GM10248 (cell line): ENCODE measurements around the gene SH3RF1.
A peak's percentile ranks its signal among the peaks of the same experiment; 100 is the strongest.

Experiments used
- CTCF ChIA-PET: fragments of 300-600 bp; sonication (Branson Sonifier 250); formaldehyde crosslinking; extraction: SDS; loops from one replicate; lab custom pipeline; 2021; ENCODE audit warnings: antibody characterized with exemption; lab: Yijun Ruan, JAX
- POLR2A ChIA-PET: fragments of 350-650 bp; sonication (Branson Sonifier 250); formaldehyde crosslinking; extraction: SDS; loops from one replicate; lab custom pipeline; 2020; ENCODE audit warnings: antibody characterized with exemption; lab: Yijun Ruan, JAX
- DNase-seq: peaks from one replicate; pipeline ENCODE4 v3.0.0; 2012; ENCODE audit errors: extremely low spot score
- CTCF ChIP-seq: IDR thresholded peaks from 2 replicates; pipeline ENCODE4 v1.5.1; 2012; ENCODE audit warnings: mild to moderate bottlenecking, low read depth; ENCODE audit errors: extremely low read depth, missing control alignments, control extremely low read depth

Gene SH3RF1

GRCh38 chr4:169270810-169271691 is at the start of gene SH3RF1:
SH3RF1 (minus strand) TSS chr4:169270956; CDS start chr4:169269212, 1,744 bp downstream.
- POLR2A ChIA-PET: no interaction called here
- CTCF ChIA-PET: interaction anchor here (0.8 to 3.6 kb wide), 12 partner anchors 8 to 246 kb away, joined by 3 to 49 read pairs (median 4); no protein-coding TSS in a partner anchor
- peak; percentile 20 for TF ChIP-seq CTCF
- DNase-seq: peak; percentile 85

DNA sequence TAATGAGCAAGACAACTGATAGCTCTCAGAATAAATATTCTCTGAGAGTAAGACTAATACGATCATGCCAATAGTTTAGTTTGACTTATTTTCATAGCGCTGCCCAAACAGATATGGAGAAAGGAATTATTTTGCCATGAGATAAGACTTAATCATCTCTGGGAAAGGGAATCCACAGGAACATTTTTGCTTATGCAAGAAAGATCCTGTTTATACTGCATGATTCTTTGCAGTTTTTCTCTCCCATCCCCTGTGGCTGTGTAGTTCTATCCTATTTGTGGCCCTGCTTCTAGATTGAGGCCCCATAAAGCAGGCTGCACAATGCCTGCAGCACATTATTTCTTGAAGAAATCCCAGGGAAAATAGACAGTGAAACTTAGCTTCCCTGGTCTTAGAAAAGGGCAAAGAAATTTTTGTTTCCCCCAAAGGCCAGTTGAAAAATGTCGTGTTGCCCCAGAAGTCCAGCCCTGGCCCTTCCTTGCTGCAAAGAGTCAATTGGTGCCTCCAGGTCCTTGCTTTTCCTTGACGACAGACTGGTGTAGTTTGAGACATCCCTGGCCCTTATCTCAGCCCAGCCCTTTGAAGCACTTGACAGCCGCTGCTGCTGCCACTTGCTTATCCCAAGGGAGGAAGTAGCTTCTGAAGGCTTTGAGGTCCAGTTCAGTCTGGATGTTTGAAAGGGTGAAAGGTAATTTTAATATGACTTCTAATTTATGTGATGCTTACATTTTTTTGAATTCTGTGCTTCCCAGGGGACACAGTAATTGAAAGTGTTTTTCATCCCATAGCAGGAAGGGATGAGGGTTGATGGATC is 45.0 kb upstream of the SH3RF1 start:
- no peak for TF ChIP-seq CTCF
- DNase-seq: no peak
- ChIA-PET CTCF (interaction anchor here (1.1 to 1.6 kb wide), 5 partner anchors 8 to 95 kb away, joined by 3 to 4 read pairs (median 3); no protein-coding TSS in a partner anchor), POLR2A (no interaction called here)

- POLR2A ChIA-PET: no interaction called here
- no peak for DNase-seq
- no peak for TF ChIP-seq CTCF
- CTCF ChIA-PET: interaction anchor here (1.1 to 1.6 kb wide), 4 partner anchors 13 to 96 kb away, joined by 3 to 4 read pairs (median 4); no protein-coding TSS in a partner anchor
Measured at GRCh38 chr4:169314906-169315305, 44.1 kb upstream of the SH3RF1 start.

GRCh38 chr4:169313732-169314131 is 43.0 kb upstream of the SH3RF1 start:
- ChIA-PET POLR2A (no interaction called here), CTCF (interaction anchor here (1.2 kb wide), 1 partner anchor 31 kb away, joined by 3 read pairs; no protein-coding TSS in a partner anchor)
- TF ChIP-seq CTCF: no peak
- no peak for DNase-seq

- no peak for TF ChIP-seq CTCF
- ChIA-PET POLR2A (no interaction called here), CTCF (interaction anchor here (0.7 to 1.2 kb wide), 4 partner anchors 11 to 315 kb away, joined by 3 read pairs; no protein-coding TSS in a partner anchor)
- no peak for DNase-seq
Measured at GRCh38 chr4:169312690-169313422, 42.1 kb upstream of the SH3RF1 start.
